GM11168 (cell line): ENCODE measurements around the gene SPSB4.

ENCODE experiments used
- in situ Hi-C: fragments of 300-500 bp; cut with MboI; formaldehyde crosslinking; loops from one replicate; pipeline ENCODE4 v1.12.0; 2022; ENCODE audit warnings: low sequenced_read_pairs; ENCODE audit not compliant: unreplicated experiment

SPSB4 gene

GRCh38 chr3:141148770-141149169, 97.6 kb downstream of the SPSB4 start:
- in situ Hi-C loops = no loop called here

DNA sequence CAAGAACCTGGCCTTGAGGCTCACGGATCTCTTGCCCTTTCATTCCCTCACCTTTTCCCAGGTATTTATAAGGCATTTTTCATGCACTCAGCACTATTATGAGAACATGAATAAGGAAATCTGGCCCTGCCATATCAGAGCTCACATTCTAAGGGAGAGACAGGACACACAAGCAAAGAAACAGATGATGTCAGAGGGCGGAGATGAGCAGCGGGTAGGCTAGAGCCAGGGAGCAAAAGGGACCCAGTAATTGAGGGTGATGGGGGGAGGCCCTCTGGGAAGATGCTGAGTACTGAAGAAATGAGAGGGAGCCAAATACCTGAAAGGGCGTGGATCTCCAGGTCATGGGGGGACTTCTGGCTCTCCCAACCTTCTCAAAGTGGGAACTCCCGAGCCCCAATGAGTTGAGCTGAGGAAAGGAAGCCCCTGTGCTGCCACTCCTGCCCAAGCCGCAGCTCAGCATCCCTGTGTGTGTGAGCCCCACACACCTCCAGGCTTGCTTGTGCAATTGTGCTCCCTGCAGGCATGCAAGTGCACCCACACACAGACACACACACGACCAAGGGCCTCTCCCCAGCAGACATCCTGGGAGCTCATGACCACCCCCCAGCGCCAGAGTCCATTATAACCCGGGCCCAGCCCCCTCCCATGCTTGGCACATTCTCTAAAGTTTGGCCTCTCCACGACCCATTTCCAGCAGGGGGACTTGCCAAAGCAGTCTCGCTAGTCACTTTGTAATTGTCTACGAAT, 99.1 kb downstream of the SPSB4 start:
- in situ Hi-C loops = no loop called here

GRCh38 chr3:141150931-141151330, 99.8 kb downstream of the SPSB4 start:
- in situ Hi-C loops = no loop called here

GRCh38 chr3:141151439-141151838, 100.3 kb downstream of the SPSB4 start:
- in situ Hi-C loops = no loop called here

- in situ Hi-C loops = no loop called here
Observed at GRCh38 chr3:141152130-141152529, 101.0 kb downstream of the SPSB4 start.

DNA sequence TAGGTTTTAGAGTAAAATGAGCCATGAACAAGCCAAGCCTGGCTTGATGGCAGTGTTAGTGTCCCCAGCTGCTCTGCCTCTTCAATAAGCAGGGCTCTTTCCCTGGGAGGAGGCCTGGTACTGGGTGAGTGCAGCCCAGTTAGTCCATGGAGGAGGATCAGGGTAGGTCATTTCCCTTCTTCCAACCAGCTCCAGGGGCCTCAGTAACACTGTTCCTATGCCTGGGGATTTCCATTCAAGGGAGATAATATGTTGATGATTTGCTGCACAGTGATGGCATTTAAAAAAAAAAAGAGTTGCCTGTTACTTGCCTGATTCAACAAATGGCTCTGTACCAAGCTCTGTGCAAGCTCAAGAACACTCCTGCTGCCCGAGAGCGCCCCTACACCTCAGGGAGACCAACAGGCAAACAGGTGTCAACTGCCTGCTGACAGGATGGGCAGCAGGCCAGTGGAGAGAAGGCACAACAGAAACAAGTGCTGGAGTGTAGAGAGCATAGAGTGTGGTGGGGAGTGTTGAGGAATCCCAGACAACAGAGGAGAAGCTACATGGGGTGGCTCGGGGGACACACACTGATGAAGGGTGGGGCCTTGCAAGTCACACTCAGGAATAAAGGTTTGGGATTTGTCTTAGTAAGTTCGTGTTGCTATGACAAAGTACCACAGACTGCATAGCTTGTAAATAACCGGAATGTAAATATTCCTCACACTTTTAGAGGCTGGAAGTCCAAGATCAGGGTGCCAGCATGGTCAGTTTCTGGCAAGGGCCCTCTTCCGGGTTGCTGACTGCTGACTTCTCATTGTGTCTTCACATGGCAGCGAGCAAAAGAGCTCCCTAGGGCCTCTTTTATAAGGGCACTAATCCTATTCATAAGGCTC, 101.9 kb downstream of the SPSB4 start:
- in situ Hi-C loops = no loop called here

- in situ Hi-C loops = no loop called here
Observed at GRCh38 chr3:141153679-141153966, 102.5 kb downstream of the SPSB4 start.

DNA sequence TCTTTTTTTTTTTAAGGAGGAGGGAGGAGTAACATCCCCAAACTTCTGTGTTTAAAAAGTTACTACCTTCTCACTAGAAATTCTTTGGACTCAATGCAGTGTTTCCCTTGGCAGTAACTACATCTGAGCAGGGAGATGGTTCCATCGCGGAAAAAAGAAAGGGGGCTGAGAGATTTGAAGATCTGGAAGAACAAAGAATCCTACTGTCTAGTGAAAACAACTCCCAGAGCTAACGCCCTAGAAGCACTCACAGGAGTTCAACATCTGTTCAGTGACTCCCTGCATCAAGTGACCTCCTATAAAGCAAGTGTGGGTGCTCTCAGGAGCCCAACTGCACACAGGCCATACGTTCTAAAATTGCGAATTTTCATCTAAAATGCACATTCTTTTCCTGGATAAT, 113.7 kb downstream of the SPSB4 start:
- in situ Hi-C loops = no loop called here

- in situ Hi-C loops = no loop called here
Observed at GRCh38 chr3:141167681-141168080, 116.5 kb downstream of the SPSB4 start.

GRCh38 chr3:141170678-141171295, 119.6 kb downstream of the SPSB4 start:
- in situ Hi-C loops = no loop called here

- in situ Hi-C loops = no loop called here
Observed at GRCh38 chr3:141174674-141175073, 123.5 kb downstream of the SPSB4 start.

GRCh38 chr3:141176775-141177174, 125.6 kb downstream of the SPSB4 start:
- in situ Hi-C loops = no loop called here

GRCh38 chr3:141178026-141178425, 126.9 kb downstream of the SPSB4 start:
- in situ Hi-C loops = no loop called here

DNA sequence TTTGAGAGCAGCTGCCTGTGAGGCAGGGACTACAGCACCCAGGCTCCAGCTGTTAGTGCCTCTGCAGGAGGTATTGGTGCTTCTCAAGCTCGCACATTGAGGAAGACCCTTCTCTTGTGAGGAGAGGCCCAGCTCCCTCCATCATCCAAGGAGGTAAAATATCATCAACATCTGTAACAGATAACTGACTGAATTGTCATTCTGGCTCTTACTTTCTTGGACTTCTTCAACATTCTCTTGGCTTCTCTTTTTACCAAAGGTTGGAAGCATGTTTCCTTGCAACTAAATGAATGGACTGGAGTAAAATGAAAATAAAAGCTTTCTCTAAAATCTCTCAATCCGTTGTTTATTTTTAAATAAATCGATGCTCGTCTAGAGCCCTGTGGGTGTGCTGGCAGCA, 127.4 kb downstream of the SPSB4 start:
- in situ Hi-C loops = no loop called here

GRCh38 chr3:141179983-141180382, 128.8 kb downstream of the SPSB4 start:
- in situ Hi-C loops = loop anchor here (10.0 kb wide), 1 partner anchor 175 kb away; no protein-coding TSS in a partner anchor

- in situ Hi-C loops = loop anchor here (10.0 kb wide), 1 partner anchor 176 kb away; no protein-coding TSS in a partner anchor
Observed at GRCh38 chr3:141181196-141181595, 130.0 kb downstream of the SPSB4 start.

GRCh38 chr3:141181819-141182218, 130.7 kb downstream of the SPSB4 start:
- in situ Hi-C loops = loop anchor here (10.0 kb wide), 1 partner anchor 177 kb away; no protein-coding TSS in a partner anchor

DNA sequence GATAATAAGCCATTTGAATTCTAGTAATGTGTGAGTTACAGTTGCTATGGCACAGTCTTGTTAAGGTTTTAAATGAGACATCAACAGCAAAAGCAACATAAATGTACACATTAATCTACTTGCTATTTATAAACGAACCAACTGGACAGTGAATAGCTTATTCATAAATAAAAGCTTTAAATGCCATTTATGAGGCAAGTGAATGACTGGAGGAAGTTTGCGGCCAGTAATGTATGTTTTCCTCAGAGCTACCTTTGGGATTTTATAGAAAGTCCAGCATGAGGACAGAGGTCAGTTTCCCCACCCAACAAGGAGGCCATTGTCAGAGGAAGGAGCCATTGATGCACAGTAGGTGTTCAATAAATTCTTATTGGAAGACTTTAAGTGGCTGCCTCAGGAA, 132.5 kb downstream of the SPSB4 start:
- in situ Hi-C loops = loop anchor here (10.0 kb wide), 1 partner anchor 179 kb away; no protein-coding TSS in a partner anchor

GRCh38 chr3:141184430-141184829, 133.3 kb downstream of the SPSB4 start:
- in situ Hi-C loops = loop anchor here (10.0 kb wide), 1 partner anchor 180 kb away; no protein-coding TSS in a partner anchor

- in situ Hi-C loops = no loop called here
Observed at GRCh38 chr3:141191097-141191749, 140.1 kb downstream of the SPSB4 start.
